AML-193 (cell line): ENCODE data around the gene NCLN.
"Not testable (repeated sequence)": the region's sequence is repeated elsewhere in the genome, so short reads cannot be mapped to it uniquely, and the experiment has no call there.

ENCODE experiments used
- DNase-seq, 2 experiments: peaks; one replicate each; lab custom pipeline; 2025; lab: John Stamatoyannopoulos, UW

Gene NCLN

GRCh38 chr19:3154957-3155736, 30.6 kb upstream of the NCLN start:
- peak; percentile 36 to 45 for DNase-seq

GRCh38 chr19:3157096-3157845, 28.5 kb upstream of the NCLN start:
- no peak for DNase-seq

GRCh38 chr19:3159565-3159964, 26.2 kb upstream of the NCLN start:
- DNase-seq: no peak

- DNase-seq: no peak
These were observed 25.5 kb upstream of the NCLN start for GRCh38 chr19:3160219-3160618.

- no peak for DNase-seq
These were observed 24.3 kb upstream of the NCLN start for GRCh38 chr19:3161453-3161852.

- no peak for DNase-seq
These were observed 23.1 kb upstream of the NCLN start for GRCh38 chr19:3162418-3163229.

- peak; percentile 24 to 47 for DNase-seq
These were observed 22.4 kb upstream of the NCLN start for GRCh38 chr19:3163230-3163886.

- no peak for DNase-seq
These were observed 21.8 kb upstream of the NCLN start for GRCh38 chr19:3163943-3164342.

- no peak for DNase-seq
These were observed 18.0 kb upstream of the NCLN start for GRCh38 chr19:3167533-3168272.

GRCh38 chr19:3171894-3172672, 13.6 kb upstream of the NCLN start:
- no peak for DNase-seq

GRCh38 chr19:3172673-3173000, 13.1 kb upstream of the NCLN start:
- not testable (repeated sequence) for DNase-seq

- DNase-seq: no peak
These were observed 9.7 kb upstream of the NCLN start for GRCh38 chr19:3175781-3176714.

- peak in 1 of 2 experiments; percentile 6 for DNase-seq
These were observed 8.8 kb upstream of the NCLN start for GRCh38 chr19:3176715-3177501.

- peak; percentile 49 to 55 for DNase-seq
These were observed 7.3 kb upstream of the NCLN start, which contains the start of gene S1PR4 for GRCh38 chr19:3178377-3178972. TSS of gene S1PR4 (plus strand) at chr19:3178769. CDS start at chr19:3178793, 24 bp downstream.

GRCh38 chr19:3178973-3179738, 6.6 kb upstream of the NCLN start:
- peak; percentile 13 to 40 for DNase-seq

- DNase-seq: peak in 1 of 2 experiments; percentile 32
These were observed 5.9 kb upstream of the NCLN start for GRCh38 chr19:3179739-3180293.
